Endothelial cell of umbilical vein (primary cell): ENCODE data around the gene TMEM127. TPM values are rescaled to one million over a fixed set of nuclear protein-coding genes. Genes with fewer than 3 reads are reported as not detected.

ENCODE experiments used
- BruUV-seq: library from RNA; stranded (reverse); fragments of 400-500 nt; replicated peaks from 2 replicates; lab custom pipeline; 2021; lab: Mats Ljungman, UMichigan
- CTCF ChIA-PET: fragments of 300-600, 350-600 bp; sonication (Branson Sonifier 250); formaldehyde crosslinking; loops from one replicate; lab custom pipeline; 2021; ENCODE audit warnings: antibody characterized with exemption, inconsistent platforms; lab: Charles Lee
- POLR2A ChIA-PET: fragments of 300-600, 350-600 bp; sonication (Branson Sonifier 250); formaldehyde crosslinking; loops from one replicate; lab custom pipeline; 2021; ENCODE audit warnings: antibody characterized with exemption, inconsistent platforms; lab: Charles Lee
- DNase-seq: peaks from one replicate; pipeline ENCODE4 v3.0.0-alpha.2; 2011; ENCODE audit warnings: low read depth, low spot score
- FAIRE-seq: peaks from 2 replicates; lab custom pipeline; 2011; peaks lifted over from hg19 to GRCh38; lab: Jason Lieb, UNC
- H2AFZ ChIP-seq: 2 replicates; pipeline ENCODE4 v1.6.0; 2012; ENCODE audit warnings: low read depth, low read length, control low read depth, inconsistent platforms
- H3K27ac ChIP-seq: 2 replicates; pipeline ENCODE4 v1.5.1; 2011; ENCODE audit warnings: low read depth, mild to moderate bottlenecking, control low read depth, low read length, moderate library complexity; ENCODE audit not compliant: insufficient read depth
- H3K27me3 ChIP-seq, 2 experiments: 2 replicates each; pipeline versions ENCODE4 v1.6.0 to v1.6.1; 2011; ENCODE audit warnings: low read length in 2 of 2, mixed read lengths in 1 of 2; ENCODE audit not compliant: control insufficient read depth in 2 of 2, insufficient read depth in 2 of 2
- H3K36me3 ChIP-seq, 2 experiments: 2 replicates in 1 of 2; 3 replicates in 1 of 2; pipeline ENCODE4 v1.5.1; 2011; ENCODE audit warnings: low read length in 2 of 2, mild to moderate bottlenecking in 1 of 2, moderate library complexity in 1 of 2; ENCODE audit not compliant: control insufficient read depth in 2 of 2, insufficient read depth in 2 of 2; ENCODE audit errors: extremely low read depth in 1 of 2
- H3K4me1 ChIP-seq: 3 replicates; pipeline ENCODE4 v1.5.1; 2011; ENCODE audit warnings: mild to moderate bottlenecking, low read length; ENCODE audit not compliant: control insufficient read depth, insufficient read depth; ENCODE audit errors: extremely low read depth
- H3K4me2 ChIP-seq: 2 replicates; pipeline ENCODE4 v1.6.1; 2011; ENCODE audit warnings: low read length, control low read depth, mixed read lengths; ENCODE audit not compliant: insufficient read depth
- H3K4me3 ChIP-seq, 3 experiments: fragments of 200-600 bp in 1 of 3; sonication (generic), shearing (Covaris generic) in 1 of 3; replicated peaks in 1 of 3; 2 replicates each; pipeline ENCODE4 v1.5.1; 2011 to 2016; ENCODE audit warnings: control low read depth in 3 of 3, low read length in 3 of 3, mild to moderate bottlenecking in 2 of 3, inconsistent platforms in 1 of 3, low read depth in 1 of 3, moderate library complexity in 1 of 3; ENCODE audit not compliant: insufficient read depth in 1 of 3
- H3K79me2 ChIP-seq: 2 replicates; pipeline ENCODE4 v1.6.0; 2012; ENCODE audit warnings: low read length, inconsistent platforms; ENCODE audit not compliant: control insufficient read depth, insufficient read depth
- H3K9ac ChIP-seq: replicated peaks from 2 replicates; pipeline ENCODE3; 2011; ENCODE audit warnings: low read length, control low read depth; ENCODE audit not compliant: insufficient read depth; ENCODE audit errors: extremely low read depth
- H3K9me1 ChIP-seq: replicated peaks from 3 replicates; pipeline ENCODE4 v1.6.0; 2011; ENCODE audit warnings: mild to moderate bottlenecking, low read length; ENCODE audit not compliant: control insufficient read depth, insufficient read depth; ENCODE audit errors: extremely low read depth
- H3K9me3 ChIP-seq: replicated peaks from 2 replicates; pipeline ENCODE4 v1.5.1; 2012; ENCODE audit warnings: low read length, inconsistent platforms; ENCODE audit not compliant: control insufficient read depth, insufficient read depth
- H4K20me1 ChIP-seq: replicated peaks from 2 replicates; pipeline ENCODE3; 2011; ENCODE audit warnings: mild to moderate bottlenecking, low read length; ENCODE audit not compliant: control insufficient read depth, insufficient read depth; ENCODE audit errors: extremely low read depth
- CTCF ChIP-seq, 2 donors: IDR thresholded peaks; 1 replicate in 1 of 2; 2 replicates in 1 of 2; pipeline ENCODE4 v1.5.1; 2011; ENCODE audit warnings: low read length in 2 of 2, mild to moderate bottlenecking in 2 of 2, moderate library complexity in 2 of 2, control low read depth in 1 of 2, inconsistent platforms in 1 of 2, low read depth in 1 of 2; ENCODE audit not compliant: insufficient read depth in 1 of 2; ENCODE audit errors: extremely low read depth in 1 of 2
- GATA2 ChIP-seq: IDR thresholded peaks from 2 replicates; pipeline ENCODE4 v1.7.0; 2011; ENCODE audit warnings: low read depth, mild to moderate bottlenecking, moderate library complexity, mixed read lengths, low read length; ENCODE audit not compliant: insufficient read length, insufficient read depth
- JUN ChIP-seq: IDR thresholded peaks from 2 replicates; pipeline ENCODE4 v1.6.1; 2011; ENCODE audit warnings: borderline replicate concordance, low read depth; ENCODE audit not compliant: insufficient read length, insufficient read depth
- POLR2A ChIP-seq: IDR thresholded peaks from 2 replicates; pipeline ENCODE4 v1.6.1; 2012; ENCODE audit warnings: low read depth, mild to moderate bottlenecking, control low read depth, low read length
- POLR2AphosphoS5 ChIP-seq: IDR thresholded peaks from 2 replicates; pipeline ENCODE4 v1.6.1; 2012; ENCODE audit warnings: low read depth, mild to moderate bottlenecking, control low read depth, low read length, moderate library complexity; ENCODE audit not compliant: insufficient read depth
- dilution Hi-C: fragments of 300-500 bp; cut with MboI; formaldehyde crosslinking; loops from one replicate; pipeline ENCODE4 v1.15.0; 2019; ENCODE audit warnings: low sequenced_read_pairs; ENCODE audit not compliant: extremely low pct_ligation_motif_present
- intact Hi-C: fragments of 100-400 bp; cut with micrococcal nuclease; formaldehyde crosslinking; loops from one replicate; pipeline ENCODE4 v1.10.0; 2022
- polyA plus RNA-seq, 4 experiments: library from polyadenylated mRNA; depleted of rRNA in 3 of 4; stranded (reverse) in 3 of 4; unstranded in 1 of 4; fragments of >200 nt; gene quantifications; 2 replicates each; pipeline versions ENCODE4 v1.2.1 to v1.2.3, GENCODE V29; 2011 to 2012; ENCODE audit warnings: missing spikeins in 1 of 4
- total RNA-seq: library from RNA; stranded (reverse); gene quantifications from 2 replicates; pipeline ENCODE4 v1.2.3, GENCODE V29; 2021

TMEM127 gene
- total and polyA plus RNA-seq, 2 donors (not counting 3 experiments of a cell fraction or from before 2014, with no cell fraction given), result 48.4 to 75.7 TPM

- dilution Hi-C loops (no loop called here), intact Hi-C loops (loop anchor here (2.0 to 10.0 kb wide), 3 partner anchors 34 to 296 kb away; partner anchors contain the start of gene NEURL3)
- TF ChIP-seq JUN (no peak), CTCF (IDR thresholded peaks at IDR 0.05; ENCODE audit: extremely low read depth in 1 of 2, insufficient read depth in 1 of 2, low read depth in 1 of 2, low read length in 2 of 2) (no peak), POLR2A (no peak), POLR2AphosphoS5 (no peak), GATA2 (no peak)
- Histone ChIP-seq H3K4me1 (peaks cover 36% of the 10 kb centered on the region), H3K36me3 (no peaks in the 10 kb centered on the region), H3K9me1 (no peaks in the 10 kb centered on the region), H3K79me2 (peaks cover 52% of the 10 kb centered on the region), H4K20me1 (no peaks in the 10 kb centered on the region), H3K9ac (peak overlapping the region; percentile 89), H3K4me3 (peak overlapping the region; percentile 25 to 98 (median 84)), H3K27ac (no peak overlapping the region), H3K27me3 (no peaks in the 10 kb centered on the region), H3K4me2 (peak overlapping the region; percentile 79), H3K9me3 (no peaks in the 10 kb centered on the region), H2AFZ (peak overlapping the region; percentile 18)
- FAIRE-seq (peak; percentile 47), DNase-seq (no peak)
- ChIA-PET CTCF (interaction anchor here (0.9 to 2.0 kb wide), 6 partner anchors 10 to 58 kb away, joined by 3 to 17 read pairs (median 10); partner anchors contain the start of genes CIAO1 and TMEM127), POLR2A (interaction anchor here (0.5 to 1.5 kb wide), 5 partner anchors 10 to 406 kb away, joined by 3 to 10 read pairs (median 5); no protein-coding TSS in a partner anchor)
- TSS peak; percentile 43 for BruUV-seq
These were observed 56.6 kb downstream of the TMEM127 start for GRCh38 chr2:96209011-96209728.
